ENCODE results near the gene ACTA1.

Gene ACTA1

GRCh38 chr1:229430761-229431283 lies 3.1 kb downstream of the ACTA1 start:
- ATAC-seq: no peak
- TF ChIP-seq PPARA (CRISPR knock-in tag; IDR thresholded peaks at IDR 0.05; ENCODE audit: borderline replicate concordance) (no peak), ZFP30 (CRISPR knock-in tag; IDR thresholded peaks at IDR 0.05) (no peak), CREB5 (CRISPR knock-in tag; IDR thresholded peaks at IDR 0.05; ENCODE audit: low read depth) (no peak), ESRRG (CRISPR knock-in tag; IDR thresholded peaks at IDR 0.05) (no peak), ARNTL (CRISPR knock-in tag; IDR thresholded peaks at IDR 0.05; ENCODE audit: borderline replicate concordance, low read depth) (no peak), POU6F1 (CRISPR knock-in tag; IDR thresholded peaks at IDR 0.05; ENCODE audit: borderline replicate concordance, low read depth) (no peak), PATZ1 (CRISPR knock-in tag; IDR thresholded peaks at IDR 0.05; ENCODE audit: borderline replicate concordance) (no peak), SNAI2 (CRISPR knock-in tag; IDR thresholded peaks at IDR 0.05) (no peak), CSDC2 (CRISPR knock-in tag; IDR thresholded peaks at IDR 0.05) (no peak), GLIS3 (CRISPR knock-in tag; IDR thresholded peaks at IDR 0.05) (no peak), ZC3H10 (CRISPR knock-in tag; IDR thresholded peaks at IDR 0.05) (no peak), ZNF565 (CRISPR knock-in tag; conservative IDR thresholded peaks at IDR 0.05; ENCODE audit: low read depth) (no peak), ISL1 (CRISPR knock-in tag; IDR thresholded peaks at IDR 0.05) (no peak), ZFP3 (CRISPR knock-in tag; IDR thresholded peaks at IDR 0.05) (no peak)

- no peak for ATAC-seq
- no peak for TF ChIP-seq TSHZ2 (CRISPR knock-in tag; IDR thresholded peaks at IDR 0.05)
- no peak for TF ChIP-seq ZNF8 (CRISPR knock-in tag; IDR thresholded peaks at IDR 0.05)
- TF ChIP-seq ZNF565 (CRISPR knock-in tag; conservative IDR thresholded peaks at IDR 0.05; ENCODE audit: low read depth): no peak
- TF ChIP-seq CSRNP3 (CRISPR knock-in tag; IDR thresholded peaks at IDR 0.05): no peak
- no peak for TF ChIP-seq POU6F1 (CRISPR knock-in tag; IDR thresholded peaks at IDR 0.05; ENCODE audit: borderline replicate concordance, low read depth)
- no peak for TF ChIP-seq ZC3H10 (CRISPR knock-in tag; IDR thresholded peaks at IDR 0.05)
- no peak for TF ChIP-seq BACH2 (CRISPR knock-in tag; IDR thresholded peaks at IDR 0.05; ENCODE audit: borderline replicate concordance)
- TF ChIP-seq OSR1 (CRISPR knock-in tag; IDR thresholded peaks at IDR 0.05): no peak
- TF ChIP-seq PATZ1 (CRISPR knock-in tag; IDR thresholded peaks at IDR 0.05; ENCODE audit: borderline replicate concordance): no peak
- no peak for TF ChIP-seq ARNTL (CRISPR knock-in tag; IDR thresholded peaks at IDR 0.05; ENCODE audit: borderline replicate concordance, low read depth)
- no peak for TF ChIP-seq ZNF70 (CRISPR knock-in tag; IDR thresholded peaks at IDR 0.05)
Observed at GRCh38 chr1:229428256-229428655, 5.6 kb downstream of the ACTA1 start.
